ENCODE measurements around the gene CDC42BPA. TPM values are rescaled to one million over a fixed set of nuclear protein-coding genes. Genes with fewer than 3 reads are reported as not detected.
A peak's percentile ranks its signal among the peaks of the same experiment; 100 is the strongest.
"Not testable (repeated sequence)": the region's sequence is repeated elsewhere in the genome, so short reads cannot be mapped to it uniquely, and the experiment has no call there.

Gene CDC42BPA
- total RNA-seq, 1 experiment from 2014 or later = 38.2 TPM

DNA sequence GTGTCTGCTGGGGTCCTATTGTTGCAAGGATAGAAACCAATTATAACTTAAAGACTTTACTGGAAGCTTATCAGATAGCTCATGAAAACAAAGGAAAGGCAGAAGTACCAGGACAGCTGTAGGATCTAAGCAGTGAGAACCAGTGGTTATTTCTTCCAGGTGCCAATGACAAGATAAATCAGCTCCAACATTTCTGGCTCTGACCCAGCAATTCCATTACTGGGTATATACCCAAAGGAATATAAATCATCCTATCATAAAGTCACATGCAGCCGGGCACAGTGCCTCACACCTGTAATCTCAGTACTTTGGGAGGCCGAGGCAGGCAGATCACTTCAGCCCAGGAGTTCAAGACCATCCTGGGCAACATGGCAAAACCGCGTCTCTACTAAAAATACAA is 17.8 kb upstream of the CDC42BPA start:
- DNase-seq (ENCODE audit: low read depth) = not testable (repeated sequence)

- DNase-seq (ENCODE audit: low read depth) = no peak
Observed at GRCh38 chr1:227335242-227336020, 17.1 kb upstream of the CDC42BPA start.

DNA sequence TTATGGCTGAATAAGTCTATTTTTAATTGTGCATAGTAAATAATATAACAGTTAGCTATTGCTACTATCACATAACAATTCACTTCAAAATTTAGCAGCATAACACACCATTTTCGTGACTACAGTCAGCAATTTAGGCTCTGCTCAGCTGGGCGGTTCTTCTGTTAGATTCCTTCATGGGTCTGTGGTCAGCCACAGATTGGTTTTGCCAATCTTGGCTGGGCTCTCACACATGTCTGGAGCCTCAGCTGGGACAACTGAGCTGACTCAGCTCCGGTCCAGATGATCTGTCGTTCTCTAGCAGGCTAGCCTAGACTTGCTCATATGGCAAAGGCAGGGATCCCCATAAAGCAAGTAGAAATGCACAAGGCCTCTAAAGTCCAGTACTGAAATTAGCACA is 15.1 kb upstream of the CDC42BPA start:
- peak; percentile 37 for DNase-seq (ENCODE audit: low read depth)

GRCh38 chr1:227330279-227331076 is 12.2 kb upstream of the CDC42BPA start:
- no peak for DNase-seq (ENCODE audit: low read depth)

DNA sequence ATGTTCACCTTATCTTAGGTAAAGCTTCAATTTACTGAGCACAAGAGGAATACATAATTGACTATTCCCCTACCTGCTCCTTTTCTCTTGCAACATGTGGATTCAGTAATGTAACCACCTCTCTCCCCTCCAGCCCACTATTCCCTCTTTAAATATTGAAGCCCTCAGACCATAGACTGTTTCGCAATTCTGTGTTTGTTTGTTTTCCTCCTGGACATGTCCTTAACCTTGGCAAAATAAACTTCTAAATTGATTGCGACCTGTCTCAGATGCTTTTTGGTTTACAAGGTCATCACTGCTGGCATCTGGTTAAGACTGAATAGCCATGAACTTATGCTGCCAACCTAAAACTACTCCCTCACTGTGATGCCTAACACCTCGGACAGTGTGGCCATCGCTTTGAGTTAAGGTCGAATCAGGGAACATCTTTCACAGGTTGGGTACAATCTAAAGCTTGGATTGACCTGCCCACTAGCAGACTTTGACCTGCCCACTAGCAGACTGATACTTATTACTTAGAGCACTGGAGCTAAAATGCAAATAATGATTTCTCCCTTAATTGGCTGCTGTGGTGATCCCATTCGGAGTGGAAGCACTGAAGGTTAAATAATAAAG is 10.2 kb upstream of the CDC42BPA start:
- no peak for DNase-seq (ENCODE audit: low read depth)

DNA sequence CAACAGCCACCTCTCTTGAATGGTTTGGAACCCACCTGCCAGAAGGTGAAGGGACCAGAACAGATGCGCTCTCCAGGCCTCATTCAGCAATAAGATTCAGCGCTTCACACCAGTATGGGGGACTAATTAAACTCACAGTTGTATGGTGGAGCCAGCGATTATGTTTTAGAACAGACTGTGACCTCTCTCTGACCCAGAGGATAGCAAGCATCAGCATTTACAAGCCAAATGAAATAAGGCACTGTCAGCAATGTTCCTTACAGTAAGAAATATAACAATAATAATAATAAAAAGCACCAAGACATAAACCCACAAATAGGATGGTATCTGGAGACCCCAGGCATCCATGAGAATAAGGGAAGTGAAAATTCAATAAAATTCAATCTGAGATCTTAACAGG is 6.9 kb upstream of the CDC42BPA start:
- DNase-seq (ENCODE audit: low read depth) = no peak

DNA sequence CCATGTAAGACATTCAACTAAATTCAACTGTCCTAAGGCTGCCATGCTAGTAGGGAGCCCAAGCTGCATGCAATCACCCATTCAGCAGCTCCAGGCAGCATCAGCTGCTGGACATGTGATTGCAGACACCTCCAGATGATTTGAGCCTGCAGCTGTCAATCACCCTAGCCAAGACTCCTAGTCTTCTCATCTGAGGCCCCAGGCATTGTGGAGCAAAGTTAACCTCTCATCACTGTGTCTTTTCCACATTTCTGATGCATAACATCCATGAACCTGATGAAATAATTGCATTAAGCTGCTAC is 5.6 kb upstream of the CDC42BPA start:
- DNase-seq (ENCODE audit: low read depth) = peak; percentile 12

- no peak for DNase-seq (ENCODE audit: low read depth)
Observed at GRCh38 chr1:227323171-227323966, 5.1 kb upstream of the CDC42BPA start.

DNA sequence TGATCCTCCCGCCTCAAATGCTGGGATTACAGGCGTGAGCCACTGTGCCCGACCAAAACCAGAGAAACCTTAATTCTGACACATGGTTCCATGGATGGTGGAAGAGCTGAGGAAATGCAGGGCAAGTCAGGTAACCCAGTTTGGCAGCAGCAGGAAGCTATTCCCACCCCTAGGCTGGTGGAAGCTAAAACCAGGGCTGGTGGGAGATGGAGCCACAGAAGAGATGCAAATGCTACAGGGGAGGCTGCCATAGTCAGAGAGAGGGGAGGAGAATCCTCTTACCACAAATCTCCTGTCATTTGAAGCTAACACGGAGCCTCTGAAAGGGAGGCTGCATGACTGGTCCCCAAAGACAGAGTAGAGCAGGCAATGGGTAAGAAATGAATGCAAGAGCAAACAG is 4.1 kb upstream of the CDC42BPA start:
- DNase-seq (ENCODE audit: low read depth) = no peak

DNA sequence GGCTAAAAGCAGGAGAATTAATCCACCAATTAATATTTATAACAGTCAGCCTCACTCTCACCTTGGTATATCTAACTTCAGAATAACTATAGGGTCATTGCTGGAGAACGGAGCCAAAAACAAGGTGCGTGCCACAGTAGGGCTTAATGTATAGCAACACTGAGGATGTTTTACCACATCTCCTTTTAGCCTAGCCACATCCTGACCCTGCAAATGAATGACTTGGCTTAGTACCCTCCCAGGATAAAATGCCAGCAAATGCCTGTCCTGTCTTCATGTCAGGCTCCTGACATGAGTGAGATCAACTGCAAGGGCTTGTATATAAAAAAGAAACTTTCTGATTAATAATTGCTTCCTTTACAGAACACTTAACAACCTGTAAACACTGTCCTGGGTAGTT is 2.7 kb upstream of the CDC42BPA start:
- DNase-seq (ENCODE audit: low read depth) = no peak

DNA sequence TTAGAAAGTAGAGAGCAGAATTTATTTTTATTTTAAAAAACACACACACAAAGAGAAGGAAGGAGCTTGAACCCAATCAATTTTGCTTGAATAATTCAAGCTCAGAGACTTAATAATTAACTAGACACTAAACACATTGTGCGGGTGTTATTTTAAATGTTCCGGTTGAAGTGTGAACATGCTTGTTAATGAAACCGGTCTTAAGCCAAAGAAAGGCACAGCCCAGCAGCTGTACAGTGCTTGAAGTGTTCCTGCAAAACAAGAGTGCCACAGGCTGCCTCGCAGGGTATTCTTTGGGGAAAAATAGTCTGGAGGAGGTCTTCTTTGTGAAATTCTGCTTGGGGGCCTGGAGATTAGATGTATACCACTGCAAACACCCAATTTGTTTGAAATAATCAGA is 2.2 kb upstream of the CDC42BPA start:
- no peak for DNase-seq (ENCODE audit: low read depth)

- DNase-seq (ENCODE audit: low read depth) = peak; percentile 33
Observed at GRCh38 chr1:227318853-227319607, 738 bp upstream of the CDC42BPA start.

DNA sequence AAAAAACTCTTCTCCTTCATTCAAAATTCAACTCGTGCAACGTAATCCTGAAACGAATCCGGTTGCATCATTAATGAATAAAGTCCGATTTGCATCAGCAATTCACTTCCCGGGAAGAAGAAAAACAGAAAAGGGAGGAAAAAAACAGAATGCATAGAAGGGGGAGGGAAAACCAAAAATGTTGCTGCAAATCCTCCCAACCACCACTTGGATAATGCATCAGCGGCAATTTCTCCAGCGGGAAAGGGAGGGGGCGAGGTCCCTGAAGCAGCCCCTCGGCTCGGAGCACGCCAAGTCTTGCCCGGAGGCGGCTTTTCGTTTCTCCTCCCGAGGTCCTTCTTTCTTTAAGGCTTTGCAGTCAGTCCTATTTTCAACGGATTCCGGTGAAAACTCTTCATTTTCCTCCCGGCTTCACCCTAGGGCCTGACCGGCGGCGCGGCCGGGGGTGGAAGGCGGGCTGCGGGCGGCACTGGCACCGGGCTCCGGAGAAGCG is 723 bp downstream of the CDC42BPA start:
- peak; percentile 69 for DNase-seq (ENCODE audit: low read depth)

GRCh38 chr1:227317011-227317451 is 1.3 kb downstream of the CDC42BPA start:
- DNase-seq (ENCODE audit: low read depth) = peak; percentile 39

- DNase-seq (ENCODE audit: low read depth) = no peak
Observed at GRCh38 chr1:227316456-227316855, 1.8 kb downstream of the CDC42BPA start.

DNA sequence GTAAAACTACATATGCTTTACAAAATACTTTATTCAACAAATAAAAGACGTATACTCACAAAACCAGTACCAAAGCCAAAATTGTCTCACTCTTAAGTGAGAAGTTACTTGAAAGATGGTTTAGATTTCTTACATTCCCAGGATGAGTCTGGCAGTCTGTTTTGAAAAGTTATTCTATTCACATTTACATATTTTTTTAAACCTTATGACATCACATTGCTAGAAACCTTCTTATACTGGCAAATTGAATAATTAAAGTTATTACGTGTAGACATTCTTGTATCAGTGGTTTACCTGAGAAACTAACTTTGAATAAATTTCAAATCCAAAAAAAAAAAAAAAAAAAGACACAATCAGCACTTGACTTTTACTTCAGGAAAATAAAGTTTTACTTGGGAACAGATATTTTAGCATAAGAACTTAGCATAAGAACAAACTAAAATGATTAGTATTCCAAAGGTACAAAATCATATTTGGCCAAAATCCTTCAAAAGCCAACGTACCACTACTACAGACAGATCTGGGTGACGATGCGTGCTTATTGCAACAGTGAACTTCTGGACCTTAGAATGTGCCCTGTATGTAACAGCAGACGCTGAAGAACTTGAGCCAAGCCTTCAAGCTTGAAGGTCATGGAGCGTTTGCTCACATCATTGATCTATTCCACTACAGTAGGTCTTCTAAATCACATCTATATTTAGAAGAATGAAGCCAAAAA is 2.5 kb downstream of the CDC42BPA start:
- DNase-seq (ENCODE audit: low read depth) = peak; percentile 63

DNA sequence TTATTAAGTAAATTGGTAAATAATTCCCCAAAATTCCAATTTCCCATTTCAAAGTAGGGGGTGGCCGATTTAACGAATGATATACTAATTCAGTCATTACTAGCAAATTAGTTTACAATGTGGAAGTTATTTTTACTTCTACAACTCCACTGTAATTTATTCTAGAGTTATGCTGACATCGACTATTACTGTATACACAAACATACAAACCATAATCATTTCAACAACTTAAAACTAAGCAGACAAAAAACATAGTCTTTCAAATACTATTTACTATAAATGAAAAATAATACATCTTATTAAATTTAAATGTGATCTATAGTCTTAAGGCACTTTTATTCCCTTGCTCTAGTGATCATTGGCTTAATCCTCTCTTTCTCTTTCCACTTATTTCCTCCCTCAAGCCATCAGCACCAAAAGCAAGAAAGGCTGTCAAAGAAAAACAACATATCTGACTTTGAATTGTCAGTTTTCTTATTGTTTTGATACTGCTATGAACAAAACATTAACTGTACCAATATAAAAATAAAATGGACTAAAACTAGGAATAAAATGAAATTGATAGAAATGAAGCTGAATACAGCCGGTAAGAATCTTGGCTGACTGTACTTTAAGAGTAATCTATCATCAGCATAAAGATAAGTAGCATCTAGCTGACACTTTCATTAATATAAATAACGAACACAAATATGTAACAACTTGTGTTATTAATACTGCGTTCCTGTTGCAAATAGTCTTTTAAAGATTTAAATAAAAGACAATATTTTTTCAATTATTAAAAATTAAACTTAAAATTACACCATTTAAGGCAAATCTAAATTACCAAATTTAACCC is 4.1 kb downstream of the CDC42BPA start:
- no peak for DNase-seq (ENCODE audit: low read depth)

DNA sequence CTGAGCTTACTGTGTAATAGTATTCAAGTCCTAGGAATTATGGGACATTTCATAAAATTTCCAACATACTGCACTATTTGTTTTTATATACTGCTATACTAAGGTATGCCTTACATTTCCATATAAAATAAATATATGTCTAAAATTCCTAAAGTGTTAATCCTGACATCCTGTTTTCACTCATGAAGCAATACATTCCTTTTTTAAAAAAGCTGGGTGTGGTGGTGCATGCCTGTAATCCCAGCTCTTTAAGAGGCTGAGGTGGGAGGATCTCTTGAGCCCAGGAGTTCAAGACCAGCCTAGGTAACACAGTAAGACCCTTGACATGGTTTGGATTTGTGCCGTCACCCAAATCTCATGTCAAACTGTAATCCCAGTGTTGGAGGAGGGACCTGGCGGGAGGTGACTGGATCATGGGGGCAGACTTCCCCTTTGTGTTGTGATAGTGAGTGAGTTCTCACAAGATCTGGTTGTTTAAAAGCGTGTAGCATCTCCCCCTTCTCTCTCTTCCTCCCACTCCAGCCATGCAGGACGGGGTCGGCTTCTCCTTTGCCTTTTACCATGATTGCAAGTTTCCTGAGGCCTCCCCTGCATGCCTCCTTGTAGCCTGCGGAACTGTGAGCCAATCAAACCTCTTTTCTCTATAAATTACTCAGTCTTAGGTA is 5.8 kb downstream of the CDC42BPA start:
- DNase-seq (ENCODE audit: low read depth) = no peak

Data from LHCN-M2 (cell line).